Neuronal stem cell (in vitro differentiated cells): ENCODE results near the gene CLMN.
A peak's percentile ranks its signal among the peaks of the same experiment; 100 is the strongest.

Experiments
- DNase-seq: peaks from one replicate; pipeline ENCODE4 v3.0.0-alpha.2; 2013; ENCODE audit warnings: low spot score
- H2AFZ ChIP-seq: one replicate; pipeline ENCODE4 v1.6.1; 2013; ENCODE audit warnings: mild to moderate bottlenecking, low read length, inconsistent platforms
- H2AK5ac ChIP-seq: 2 replicates; pipeline ENCODE4 v1.6.1; 2013; ENCODE audit warnings: low read depth, mild to moderate bottlenecking, inconsistent platforms, low read length, moderate library complexity, mixed read lengths
- H2BK120ac ChIP-seq: 2 replicates; pipeline ENCODE4 v1.6.1; 2013; ENCODE audit warnings: low read depth, mild to moderate bottlenecking, inconsistent platforms, low read length, moderate library complexity, mixed read lengths
- H2BK12ac ChIP-seq: one replicate; pipeline ENCODE4 v1.6.1; 2013; ENCODE audit warnings: low read length, inconsistent platforms
- H2BK15ac ChIP-seq: 2 replicates; pipeline ENCODE4 v1.6.1; 2013; ENCODE audit warnings: mild to moderate bottlenecking, low read length, inconsistent platforms, mixed read lengths
- H2BK5ac ChIP-seq: one replicate; pipeline ENCODE4 v1.6.1; 2013; ENCODE audit warnings: inconsistent platforms, mild to moderate bottlenecking, low read length, moderate library complexity
- H3K14ac ChIP-seq: one replicate; pipeline ENCODE4 v1.6.1; 2013; ENCODE audit warnings: low read length, inconsistent platforms
- H3K18ac ChIP-seq: 2 replicates; pipeline ENCODE4 v1.6.1; 2013; ENCODE audit warnings: low read length, inconsistent platforms
- H3K23ac ChIP-seq: 2 replicates; pipeline ENCODE4 v1.6.1; 2013; ENCODE audit warnings: low read depth, mild to moderate bottlenecking, mixed read lengths, low read length, inconsistent platforms; ENCODE audit not compliant: poor library complexity
- H3K27ac ChIP-seq: replicated peaks from 3 replicates; pipeline ENCODE4 v1.5.1; 2013; ENCODE audit warnings: low read length, inconsistent platforms
- H3K27me3 ChIP-seq, 3 experiments: 2 replicates each; pipeline ENCODE4 v1.6.1; 2013; ENCODE audit warnings: low read length in 3 of 3, mild to moderate bottlenecking in 2 of 3, inconsistent platforms in 1 of 3, low read depth in 1 of 3, mixed read lengths in 1 of 3, moderate library complexity in 1 of 3; ENCODE audit not compliant: control insufficient read depth in 3 of 3, insufficient read depth in 3 of 3
- H3K36me3 ChIP-seq, 2 donors: replicated peaks in 1 of 2; 2 replicates each; pipeline ENCODE4 v1.6.1; 2013; ENCODE audit warnings: low read length in 2 of 2; ENCODE audit not compliant: control insufficient read depth in 2 of 2, insufficient read depth in 2 of 2
- H3K4ac ChIP-seq: 2 replicates; pipeline ENCODE4 v1.6.1; 2013; ENCODE audit warnings: inconsistent platforms, mild to moderate bottlenecking, low read length, moderate library complexity
- H3K4me1 ChIP-seq, 2 donors: 1 replicate in 1 of 2; 2 replicates in 1 of 2; pipeline ENCODE4 v1.6.1; 2013; ENCODE audit warnings: low read length in 2 of 2, low read depth in 1 of 2; ENCODE audit not compliant: control insufficient read depth in 2 of 2, insufficient read depth in 1 of 2
- H3K4me2 ChIP-seq: one replicate; pipeline ENCODE4 v1.6.1; 2013; ENCODE audit warnings: mild to moderate bottlenecking, low read length, inconsistent platforms; ENCODE audit not compliant: insufficient read depth, poor library complexity, severe bottlenecking
- H3K4me3 ChIP-seq, 2 donors: 2 replicates each; pipeline ENCODE4 v1.5.1; 2013; ENCODE audit warnings: low read length in 2 of 2, mild to moderate bottlenecking in 2 of 2, inconsistent platforms in 1 of 2, moderate library complexity in 1 of 2
- H3K79me1 ChIP-seq: one replicate; pipeline ENCODE4 v1.6.1; 2013; ENCODE audit warnings: low read depth, mild to moderate bottlenecking, inconsistent platforms, low read length, moderate library complexity
- H3K9ac ChIP-seq: one replicate; pipeline ENCODE4 v1.6.1; 2013; ENCODE audit warnings: mild to moderate bottlenecking, low read depth, low read length, inconsistent platforms; ENCODE audit not compliant: poor library complexity
- H3K9me3 ChIP-seq, 2 donors: replicated peaks in 1 of 2; 2 replicates each; pipeline versions ENCODE3 to v1.6.1; 2013; ENCODE audit warnings: low read length in 2 of 2, mild to moderate bottlenecking in 2 of 2, inconsistent platforms in 1 of 2, low read depth in 1 of 2, mixed read lengths in 1 of 2, moderate library complexity in 1 of 2; ENCODE audit not compliant: control insufficient read depth in 2 of 2, insufficient read depth in 1 of 2
- H4K8ac ChIP-seq: one replicate; pipeline ENCODE4 v1.6.1; 2013; ENCODE audit warnings: low read depth, mild to moderate bottlenecking, inconsistent platforms, low read length, moderate library complexity
- H4K91ac ChIP-seq: one replicate; pipeline ENCODE4 v1.6.1; 2013; ENCODE audit warnings: low read length, low read depth, mild to moderate bottlenecking, inconsistent platforms; ENCODE audit not compliant: poor library complexity
- WGBS, 2 donors: extraction: QIAGEN DNeasy Blood & Tissue Kit; methylation state at CpG; one replicate each; pipeline ENCODE4 v1.1.7; 2013; ENCODE audit warnings: missing lambda C conversion rate in 2 of 2, mixed read lengths in 1 of 2; ENCODE audit not compliant: insufficient read length in 2 of 2, insufficient replicate concordance in 1 of 2; ENCODE audit errors: extremely low coverage in 2 of 2; 5-methylcytosine and 5-hydroxymethylcytosine counted together

Gene CLMN

GRCh38 chr14:95210699-95211098 lies 109.0 kb downstream of the CLMN start:
- Histone ChIP-seq H3K79me1 (no peaks in the 10 kb centered on the region), H3K4me1 (no peaks in the 10 kb centered on the region), H3K23ac (no peak overlapping the region), H3K4me3 (no peak overlapping the region), H3K27me3 (no peaks in the 10 kb centered on the region), H3K14ac (no peak overlapping the region), H2AK5ac (no peak overlapping the region), H2AFZ (no peak overlapping the region), H3K18ac (no peak overlapping the region), H2BK12ac (no peak overlapping the region), H3K4ac (no peak overlapping the region), H4K8ac (no peak overlapping the region), H3K9ac (no peak overlapping the region), H4K91ac (no peak overlapping the region), H3K4me2 (no peak overlapping the region), H2BK15ac (no peak overlapping the region), H2BK5ac (no peak overlapping the region), H3K9me3 (no peaks in the 10 kb centered on the region), H3K27ac (no peak overlapping the region), H3K36me3 (no peaks in the 10 kb centered on the region), H2BK120ac (no peak overlapping the region)
- no peak for DNase-seq
- WGBS, 2 donors = no CpG with 5 or more reads among the region's 13 CpGs

GRCh38 chr14:95208598-95208997 lies 111.1 kb downstream of the CLMN start:
- Histone ChIP-seq H4K8ac (no peak overlapping the region), H2BK120ac (no peak overlapping the region), H2AFZ (no peak overlapping the region), H3K79me1 (no peaks in the 10 kb centered on the region), H4K91ac (no peak overlapping the region), H3K18ac (no peak overlapping the region), H3K23ac (no peak overlapping the region), H3K14ac (no peak overlapping the region), H3K4me3 (no peak overlapping the region), H2BK5ac (no peak overlapping the region), H3K4ac (no peak overlapping the region), H3K4me1 (no peaks in the 10 kb centered on the region), H2BK15ac (no peak overlapping the region), H3K9ac (no peak overlapping the region), H2BK12ac (no peak overlapping the region), H2AK5ac (no peak overlapping the region), H3K4me2 (no peak overlapping the region), H3K36me3 (peaks cover 0 to 4% of the 10 kb centered on the region in 2 donors), H3K9me3 (peaks cover 0 to 8% of the 10 kb centered on the region in 2 donors), H3K27me3 (no peaks in the 10 kb centered on the region), H3K27ac (no peak overlapping the region)
- DNase-seq = no peak
- WGBS, 2 donors = no CpG with 5 or more reads among the region's 6 CpGs

GRCh38 chr14:95207475-95208233 lies 112.1 kb downstream of the CLMN start:
- H3K4ac ChIP-seq = no peak overlapping the region
- peaks cover 0 to 11% of the 10 kb centered on the region in 2 donors for H3K9me3 ChIP-seq
- H2AFZ ChIP-seq = no peak overlapping the region
- no peak overlapping the region for H3K9ac ChIP-seq
- no peak overlapping the region for H3K23ac ChIP-seq
- H4K91ac ChIP-seq = no peak overlapping the region
- H3K4me3 ChIP-seq = no peak overlapping the region
- no peak overlapping the region for H2BK5ac ChIP-seq
- no peaks in the 10 kb centered on the region for H3K4me1 ChIP-seq
- no peak overlapping the region for H4K8ac ChIP-seq
- H2BK15ac ChIP-seq = no peak overlapping the region
- H2AK5ac ChIP-seq = no peak overlapping the region
- H3K27ac ChIP-seq = no peak overlapping the region
- H3K27me3 ChIP-seq = no peaks in the 10 kb centered on the region
- H3K4me2 ChIP-seq = no peak overlapping the region
- no peak overlapping the region for H2BK12ac ChIP-seq
- no peak for DNase-seq
- no CpG with 5 or more reads among the region's 7 CpGs for WGBS, 2 donors
- H3K14ac ChIP-seq = peak overlapping the region; percentile 6
- H3K36me3 ChIP-seq = peaks cover 0 to 6% of the 10 kb centered on the region in 2 donors
- no peaks in the 10 kb centered on the region for H3K79me1 ChIP-seq
- H3K18ac ChIP-seq = no peak overlapping the region
- no peak overlapping the region for H2BK120ac ChIP-seq

DNA sequence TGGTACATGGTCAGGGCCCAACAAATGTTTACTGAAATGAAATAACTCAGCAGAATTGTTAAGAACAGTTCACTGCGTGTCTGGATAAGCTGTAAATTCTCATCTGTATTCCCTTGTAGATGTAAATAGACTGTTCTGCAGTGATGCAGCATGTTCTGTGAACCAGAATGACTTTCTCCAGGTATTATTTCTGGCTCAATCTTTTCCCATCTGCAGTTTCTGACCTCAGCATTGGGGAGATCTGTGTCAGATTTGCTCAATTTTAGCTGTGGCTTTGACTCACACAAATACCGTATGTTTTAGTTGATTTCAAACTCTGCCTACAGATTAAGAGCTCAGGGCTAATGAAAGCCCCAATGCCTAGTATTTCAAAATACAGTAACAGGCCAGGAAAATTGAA lies 113.2 kb downstream of the CLMN start:
- no peak overlapping the region for H2BK120ac ChIP-seq
- H3K9me3 ChIP-seq = peaks cover 0 to 11% of the 10 kb centered on the region in 2 donors
- no peak overlapping the region for H2BK12ac ChIP-seq
- WGBS, 2 donors = no CpG with 5 or more reads among the region's 2 CpGs
- H2AK5ac ChIP-seq = no peak overlapping the region
- no peak for DNase-seq
- H4K8ac ChIP-seq = no peak overlapping the region
- H3K27me3 ChIP-seq = no peaks in the 10 kb centered on the region
- no peak overlapping the region for H3K14ac ChIP-seq
- H3K18ac ChIP-seq = no peak overlapping the region
- no peak overlapping the region for H2AFZ ChIP-seq
- no peak overlapping the region for H3K4me3 ChIP-seq
- H3K4ac ChIP-seq = no peak overlapping the region
- H3K36me3 ChIP-seq = peaks cover 0 to 6% of the 10 kb centered on the region in 2 donors
- H3K23ac ChIP-seq = no peak overlapping the region
- H3K4me2 ChIP-seq = no peak overlapping the region
- H3K79me1 ChIP-seq = no peaks in the 10 kb centered on the region
- H2BK5ac ChIP-seq = no peak overlapping the region
- H2BK15ac ChIP-seq = no peak overlapping the region
- no peak overlapping the region for H3K9ac ChIP-seq
- H3K27ac ChIP-seq = no peak overlapping the region
- H4K91ac ChIP-seq = no peak overlapping the region
- H3K4me1 ChIP-seq = no peaks in the 10 kb centered on the region
